Liver (tissue), 3 donors: Measurements from ENCODE around the gene HOXA4.

Experiments
- ATF3 ChIP-seq: IDR thresholded peaks from 2 replicates; pipeline ENCODE4 v1.6.1; 2016; ENCODE audit warnings: antibody characterized with exemption
- CTCF ChIP-seq: fragments of 150-350 bp; IDR thresholded peaks from 2 replicates; pipeline ENCODE4 v1.5.1; 2017; ENCODE audit warnings: improper control_type of control experiment, low read depth, low read length; ENCODE audit not compliant: missing input control
- NR2F2 ChIP-seq: IDR thresholded peaks from 2 replicates; pipeline ENCODE4 v1.6.1; 2016; ENCODE audit warnings: antibody characterized with exemption
- TF ChIP-seq, protein P1 (sequence below): IDR thresholded peaks from 2 replicates; pipeline ENCODE4 v1.6.1; 2016; ENCODE audit warnings: antibody characterized with exemption
- donor health status: healthy.
- donor health status: healthy.

- no peak for TF ChIP-seq CTCF
- no peak for TF ChIP-seq ATF3
- no peak for TF ChIP-seq NR2F2
- TF ChIP-seq, protein P1, sequence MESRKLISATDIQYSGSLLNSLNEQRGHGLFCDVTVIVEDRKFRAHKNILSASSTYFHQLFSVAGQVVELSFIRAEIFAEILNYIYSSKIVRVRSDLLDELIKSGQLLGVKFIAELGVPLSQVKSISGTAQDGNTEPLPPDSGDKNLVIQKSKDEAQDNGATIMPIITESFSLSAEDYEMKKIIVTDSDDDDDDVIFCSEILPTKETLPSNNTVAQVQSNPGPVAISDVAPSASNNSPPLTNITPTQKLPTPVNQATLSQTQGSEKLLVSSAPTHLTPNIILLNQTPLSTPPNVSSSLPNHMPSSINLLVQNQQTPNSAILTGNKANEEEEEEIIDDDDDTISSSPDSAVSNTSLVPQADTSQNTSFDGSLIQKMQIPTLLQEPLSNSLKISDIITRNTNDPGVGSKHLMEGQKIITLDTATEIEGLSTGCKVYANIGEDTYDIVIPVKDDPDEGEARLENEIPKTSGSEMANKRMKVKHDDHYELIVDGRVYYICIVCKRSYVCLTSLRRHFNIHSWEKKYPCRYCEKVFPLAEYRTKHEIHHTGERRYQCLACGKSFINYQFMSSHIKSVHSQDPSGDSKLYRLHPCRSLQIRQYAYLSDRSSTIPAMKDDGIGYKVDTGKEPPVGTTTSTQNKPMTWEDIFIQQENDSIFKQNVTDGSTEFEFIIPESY: no peak
Measured at GRCh38 chr7:27154369-27154768, 23.8 kb upstream of the HOXA4 start.
